GM23248 (cell line): ENCODE data around the gene GUCA1A. TPM values are rescaled to one million over a fixed set of nuclear protein-coding genes. Genes with fewer than 3 reads are reported as not detected.

Source experiments
- DNase-seq: peaks from one replicate; pipeline ENCODE4 v3.0.0-alpha.2; 2015
- H2AFZ ChIP-seq: fragments of 200-600 bp; sonication (generic); 2 replicates; pipeline ENCODE4 v1.6.1; 2016; ENCODE audit warnings: antibody characterized with exemption
- H3F3A ChIP-seq: fragments of 200-600 bp; sonication (generic); 2 replicates; pipeline ENCODE4 v1.6.1; 2016; ENCODE audit warnings: mild to moderate bottlenecking, antibody characterized with exemption, mixed run types; ENCODE audit not compliant: insufficient read depth
- H3K27ac ChIP-seq: fragments of 200-600 bp; sonication (generic); 2 replicates; pipeline ENCODE4 v1.5.1; 2016; ENCODE audit warnings: mild to moderate bottlenecking
- H3K27me3 ChIP-seq: fragments of 200-600 bp; sonication (generic); replicated peaks from 2 replicates; pipeline ENCODE4 v1.6.1; 2016; ENCODE audit warnings: mild to moderate bottlenecking; ENCODE audit not compliant: insufficient read depth
- H3K36me3 ChIP-seq: fragments of 200-600 bp; sonication (generic); 2 replicates; pipeline ENCODE4 v1.6.1; 2016; ENCODE audit warnings: low read depth, mild to moderate bottlenecking
- H3K4me1 ChIP-seq: fragments of 200-600 bp; sonication (generic); 2 replicates; pipeline ENCODE4 v1.6.1; 2016; ENCODE audit warnings: mild to moderate bottlenecking; ENCODE audit not compliant: insufficient read depth
- H3K4me2 ChIP-seq: fragments of 200-600 bp; sonication (generic); one replicate; pipeline ENCODE4 v1.6.1; 2016; ENCODE audit warnings: mild to moderate bottlenecking; ENCODE audit not compliant: unreplicated experiment
- H3K4me3 ChIP-seq: fragments of 200-600 bp; sonication (generic); 2 replicates; pipeline ENCODE4 v1.5.1; 2016; ENCODE audit warnings: mild to moderate bottlenecking
- H3K79me2 ChIP-seq: fragments of 200-600 bp; sonication (generic); 2 replicates; pipeline ENCODE4 v1.6.1; 2016; ENCODE audit warnings: mild to moderate bottlenecking; ENCODE audit not compliant: insufficient read depth
- H3K9ac ChIP-seq: fragments of 200-600 bp; sonication (generic); 2 replicates; pipeline ENCODE4 v1.6.1; 2016; ENCODE audit warnings: mild to moderate bottlenecking
- H3K9me2 ChIP-seq: fragments of 200-600 bp; sonication (generic); 2 replicates; pipeline ENCODE4 v1.6.1; 2016; ENCODE audit warnings: mixed run types, mild to moderate bottlenecking, moderate library complexity; ENCODE audit not compliant: insufficient read depth
- H3K9me3 ChIP-seq: fragments of 200-600 bp; sonication (generic); one replicate; pipeline ENCODE4 v1.6.1; 2017; ENCODE audit warnings: low read depth
- H4K20me1 ChIP-seq: fragments of 200-600 bp; sonication (generic); 2 replicates; pipeline ENCODE4 v1.6.0; 2016; ENCODE audit not compliant: insufficient read depth
- EZH2 ChIP-seq: fragments of 200-600 bp; sonication (generic); IDR thresholded peaks from 2 replicates; pipeline ENCODE4 v1.6.1; 2018; ENCODE audit warnings: antibody characterized with exemption, mild to moderate bottlenecking; ENCODE audit not compliant: insufficient read depth, poor library complexity, severe bottlenecking
- EZH2phosphoT487 ChIP-seq: fragments of 200-600 bp; sonication (generic); IDR thresholded peaks from 2 replicates; pipeline ENCODE4 v1.6.1; 2018; ENCODE audit warnings: antibody characterized with exemption, moderate library complexity, mild to moderate bottlenecking, low read depth; ENCODE audit not compliant: insufficient read depth
- WGBS, 2 experiments: methylation state at CpG; one replicate each; pipeline ENCODE4 v1.1.6; 2015 to 2017; ENCODE audit warnings: low lambda C conversion rate in 2 of 2, low coverage in 1 of 2; ENCODE audit errors: missing lambda C conversion rate in 2 of 2; 5-methylcytosine and 5-hydroxymethylcytosine counted together
- in situ Hi-C: fragments of 300-500 bp; cut with MboI; formaldehyde crosslinking; loops from 2 replicates; pipeline ENCODE4 v1.15.0; 2020
- polyA plus RNA-seq: library from polyadenylated mRNA; unstranded; fragments of >200 nt; fragmentation: Nextera tagmentation; extraction: Ambion mirVana; gene quantifications from 2 replicates; pipeline ENCODE4 v1.2.1, GENCODE V29; 2016
- total RNA-seq: library from RNA; depleted of rRNA; stranded (reverse); fragments of >200 nt; shearing (Covaris generic); gene quantifications from 2 replicates; pipeline ENCODE4 v1.2.3, GENCODE V29; 2014

Gene GUCA1A
- total and polyA plus RNA-seq, 2 experiments from 2014 or later: not detected

DNA sequence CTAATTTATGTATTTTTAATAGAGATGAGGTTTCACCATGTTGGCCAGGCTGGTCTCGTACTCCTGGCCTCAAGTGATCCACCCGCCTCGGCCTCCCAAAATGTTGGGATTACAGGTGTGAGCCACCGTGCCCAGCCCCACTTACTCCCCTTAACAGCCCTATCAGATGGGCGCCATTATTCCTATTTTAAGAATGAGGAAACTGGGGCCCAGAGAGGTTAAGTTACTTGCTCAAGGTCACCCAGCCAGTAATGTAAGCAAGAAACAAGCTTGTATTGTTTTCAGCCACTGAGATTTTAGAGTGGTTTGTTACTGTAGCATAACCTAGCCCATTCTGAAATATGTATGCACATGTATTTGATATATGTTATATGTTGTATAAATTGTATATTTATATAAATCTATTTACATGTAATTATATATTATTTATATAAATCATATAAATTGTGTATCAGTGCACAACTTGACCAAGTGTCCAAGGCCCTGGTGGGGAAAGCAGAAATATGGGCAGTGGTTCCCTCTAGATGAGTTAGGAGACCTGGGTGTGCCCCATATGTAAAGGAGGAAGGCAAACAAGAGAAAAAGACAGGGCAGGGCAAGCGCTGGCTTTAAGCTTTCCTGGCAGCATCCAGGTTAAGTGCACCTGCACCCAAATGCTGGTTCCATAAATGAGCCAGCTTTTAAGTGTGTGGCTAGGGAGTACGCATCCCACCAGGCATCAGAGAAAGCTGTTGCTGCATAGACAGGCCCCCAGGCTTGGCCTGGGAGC lies 1.2 kb upstream of the GUCA1A start:
- in situ Hi-C loops: no loop called here
- H3K9me2 ChIP-seq: no peaks in the 10 kb centered on the region
- no peak overlapping the region for H3K4me3 ChIP-seq
- TF ChIP-seq EZH2 (no peak), EZH2phosphoT487 (no peak)
- no peaks in the 10 kb centered on the region for H4K20me1 ChIP-seq
- no peaks in the 10 kb centered on the region for H3K79me2 ChIP-seq
- H3K9me3 ChIP-seq: no peaks in the 10 kb centered on the region
- H3K4me1 ChIP-seq: no peaks in the 10 kb centered on the region
- H2AFZ ChIP-seq: no peak overlapping the region
- H3K36me3 ChIP-seq: no peaks in the 10 kb centered on the region
- no peak for DNase-seq
- 77% methylated on average over 7 of the region's 7 CpGs for WGBS, 2 experiments
- H3K9ac ChIP-seq: no peak overlapping the region
- no peaks in the 10 kb centered on the region for H3K27me3 ChIP-seq
- H3F3A ChIP-seq: no peaks in the 10 kb centered on the region
- H3K27ac ChIP-seq: no peak overlapping the region
- no peak overlapping the region for H3K4me2 ChIP-seq

DNA sequence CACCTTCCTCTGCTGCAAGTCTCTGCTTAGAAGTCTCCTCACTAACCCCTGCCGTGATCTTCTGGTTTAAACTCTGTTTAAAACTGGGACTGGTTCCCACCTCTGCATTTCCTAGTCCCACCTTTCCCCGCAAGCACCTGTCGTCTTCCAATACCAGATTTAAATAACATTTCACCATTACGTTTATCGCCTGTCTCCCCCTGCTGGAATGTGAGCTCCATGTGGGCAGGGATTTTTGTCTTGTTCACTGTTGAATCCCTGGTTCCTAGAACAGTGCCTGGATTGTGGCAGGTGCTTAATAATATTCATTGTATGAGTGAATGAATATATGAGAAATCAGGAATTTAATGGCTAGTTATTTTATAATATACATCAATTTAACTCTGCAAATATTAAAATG lies 2.7 kb downstream of the GUCA1A start:
- H3K4me1 ChIP-seq: no peaks in the 10 kb centered on the region
- in situ Hi-C loops: no loop called here
- H2AFZ ChIP-seq: no peak overlapping the region
- no peaks in the 10 kb centered on the region for H3K9me2 ChIP-seq
- H3K4me2 ChIP-seq: no peak overlapping the region
- no peaks in the 10 kb centered on the region for H4K20me1 ChIP-seq
- peak; percentile 10 for DNase-seq
- no peaks in the 10 kb centered on the region for H3K79me2 ChIP-seq
- H3K4me3 ChIP-seq: no peak overlapping the region
- H3K27me3 ChIP-seq: no peaks in the 10 kb centered on the region
- H3K9me3 ChIP-seq: no peaks in the 10 kb centered on the region
- WGBS, 2 experiments: 79 to 88% methylated on average over 5 of the region's 5 CpGs
- H3K36me3 ChIP-seq: no peaks in the 10 kb centered on the region
- TF ChIP-seq EZH2 (no peak), EZH2phosphoT487 (no peak)
- no peak overlapping the region for H3K27ac ChIP-seq
- H3F3A ChIP-seq: no peaks in the 10 kb centered on the region
- no peak overlapping the region for H3K9ac ChIP-seq

DNA sequence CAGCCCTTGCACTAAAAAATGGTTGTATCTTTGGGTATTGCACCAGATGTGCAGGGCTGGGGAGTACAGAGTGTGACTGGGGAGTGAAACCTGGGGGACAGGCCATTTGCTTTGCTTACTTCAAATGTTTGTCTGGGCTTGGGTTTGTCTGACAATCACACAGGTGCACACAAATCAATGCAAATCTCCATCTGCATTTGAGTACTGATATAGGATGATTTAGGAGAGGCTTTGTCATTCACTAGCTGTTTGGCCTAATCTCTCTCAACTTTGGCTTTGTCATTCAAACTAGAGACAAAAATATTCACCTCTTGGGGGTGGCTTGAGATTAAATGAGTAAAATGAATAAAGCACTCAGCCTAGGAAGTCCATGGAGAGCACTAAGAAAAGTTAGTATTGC lies 3.8 kb downstream of the GUCA1A start:
- in situ Hi-C loops: no loop called here
- H3K79me2 ChIP-seq: no peaks in the 10 kb centered on the region

DNA sequence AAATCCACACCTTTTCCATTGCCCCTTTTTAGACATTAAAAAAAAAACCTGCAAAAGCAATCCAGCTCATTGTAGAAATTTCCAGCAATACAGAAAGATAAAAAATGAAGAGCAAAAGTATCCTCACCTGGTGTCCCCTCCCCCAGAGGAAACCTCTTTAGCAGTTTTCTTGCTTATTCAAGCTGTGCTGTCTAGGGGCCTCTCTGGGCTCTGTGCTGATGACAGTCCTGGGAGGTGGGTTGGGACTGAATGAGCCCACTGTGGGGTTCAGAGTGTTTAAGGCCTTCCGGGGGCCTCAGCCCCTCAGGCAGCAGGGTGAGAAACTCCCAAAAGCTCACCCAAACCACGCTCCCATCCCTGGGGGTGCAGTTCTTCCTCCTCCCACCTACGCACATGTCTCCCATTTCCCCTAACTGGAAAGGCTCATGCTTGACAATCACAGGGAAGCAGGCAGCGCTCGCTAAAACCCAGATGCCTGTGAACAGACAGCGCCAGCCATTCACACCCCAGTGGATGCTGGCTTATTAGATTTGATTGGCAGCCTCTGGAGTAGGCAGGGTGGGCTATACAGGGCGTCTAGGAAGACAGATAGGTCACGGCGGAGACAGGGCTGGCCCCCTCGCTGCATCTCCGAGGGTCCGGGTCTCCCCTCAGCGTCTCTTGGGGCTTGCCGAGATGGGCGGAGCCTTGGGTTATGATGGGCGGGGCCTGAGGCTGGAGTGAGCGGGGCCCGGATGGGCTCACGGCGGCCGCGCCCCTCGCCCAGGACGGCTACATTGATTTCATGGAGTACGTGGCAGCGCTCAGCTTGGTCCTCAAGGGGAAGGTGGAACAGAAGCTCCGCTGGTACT lies 4.6 kb downstream of the GUCA1A start:
- Histone ChIP-seq H3F3A (no peaks in the 10 kb centered on the region), H3K9ac (no peak overlapping the region), H3K27me3 (no peaks in the 10 kb centered on the region), H3K36me3 (no peaks in the 10 kb centered on the region), H4K20me1 (no peaks in the 10 kb centered on the region), H3K27ac (no peak overlapping the region), H3K9me2 (no peaks in the 10 kb centered on the region), H3K4me3 (no peak overlapping the region), H3K9me3 (no peaks in the 10 kb centered on the region), H3K4me2 (no peak overlapping the region), H2AFZ (no peak overlapping the region), H3K79me2 (no peaks in the 10 kb centered on the region), H3K4me1 (no peaks in the 10 kb centered on the region)
- 23 to 26% methylated on average over 25 to 27 of the region's 27 CpGs for WGBS, 2 experiments
- in situ Hi-C loops: no loop called here
- DNase-seq: no peak
- no peak for TF ChIP-seq EZH2
- no peak for TF ChIP-seq EZH2phosphoT487

More for the DNA sequence above, 3.8 kb downstream of the GUCA1A start:
- DNase-seq: no peak
- Histone ChIP-seq H3K36me3 (no peaks in the 10 kb centered on the region), H3K4me2 (no peak overlapping the region), H3K4me1 (no peaks in the 10 kb centered on the region), H2AFZ (no peak overlapping the region), H4K20me1 (no peaks in the 10 kb centered on the region), H3K27me3 (no peaks in the 10 kb centered on the region), H3F3A (no peaks in the 10 kb centered on the region), H3K27ac (no peak overlapping the region), H3K9me2 (no peaks in the 10 kb centered on the region), H3K9ac (no peak overlapping the region), H3K4me3 (no peak overlapping the region), H3K9me3 (no peaks in the 10 kb centered on the region)
- TF ChIP-seq EZH2 (no peak), EZH2phosphoT487 (no peak)
